Measurements from ENCODE around the gene GLB1L. TPM values are rescaled to one million over a fixed set of nuclear protein-coding genes. Genes with fewer than 3 reads are reported as not detected.

Gene GLB1L
- total RNA-seq, 6 donors from 2014 or later, result 4.1 to 19.5 (median 11.9) TPM

GRCh38 chr2:219213486-219214071 lies 31.7 kb downstream of the GLB1L start:
- ATAC-seq (ENCODE audit: low FRiP score in 2 of 2) (no peak), DNase-seq (no peak)
- no peak overlapping the region for H3K4me3 ChIP-seq
- no peaks in the 10 kb centered on the region for H3K9me3 ChIP-seq
- no peak overlapping the region for H3K27ac ChIP-seq
- H3K4me1 ChIP-seq, result peaks cover 12 to 24% (median 19%) of the 10 kb centered on the region in 4 donors
- no peak for TF ChIP-seq POLR2AphosphoS5 (IDR thresholded peaks at IDR 0.05)
- no peak for TF ChIP-seq EP300 (IDR thresholded peaks at IDR 0.05)
- TF ChIP-seq CTCF (IDR thresholded peaks at IDR 0.05), result no peak
- no peak for TF ChIP-seq POLR2A (IDR thresholded peaks at IDR 0.05)
- H3K27me3 ChIP-seq, result no peaks in the 10 kb centered on the region
- 90 to 98% methylated on average over 10 of the region's 10 CpGs for WGBS, 2 donors
- peaks cover 0 to 56% (median 30%) of the 10 kb centered on the region in 4 donors for H3K36me3 ChIP-seq

GRCh38 chr2:219213026-219213415 lies 32.2 kb downstream of the GLB1L start:
- Histone ChIP-seq H3K27me3 (no peaks in the 10 kb centered on the region), H3K4me1 (peaks cover 14 to 24% (median 17%) of the 10 kb centered on the region in 4 donors), H3K4me3 (no peak overlapping the region), H3K27ac (no peak overlapping the region), H3K36me3 (peaks cover 0 to 61% (median 34%) of the 10 kb centered on the region in 4 donors), H3K9me3 (no peaks in the 10 kb centered on the region)
- TF ChIP-seq EP300 (IDR thresholded peaks at IDR 0.05), result no peak
- no peak for TF ChIP-seq POLR2AphosphoS5 (IDR thresholded peaks at IDR 0.05)
- TF ChIP-seq CTCF (IDR thresholded peaks at IDR 0.05), result no peak
- TF ChIP-seq POLR2A (IDR thresholded peaks at IDR 0.05), result no peak
- WGBS, 2 donors, result 81 to 87% methylated on average over 8 of the region's 8 CpGs
- ATAC-seq (ENCODE audit: low FRiP score in 2 of 2), result no peak
- DNase-seq, result no peak

- Histone ChIP-seq H3K36me3 (peaks cover 0 to 63% (median 34%) of the 10 kb centered on the region in 4 donors), H3K27me3 (no peaks in the 10 kb centered on the region), H3K9me3 (no peaks in the 10 kb centered on the region), H3K4me1 (peaks cover 16 to 21% (median 18%) of the 10 kb centered on the region in 4 donors), H3K4me3 (no peak overlapping the region), H3K27ac (no peak overlapping the region)
- DNase-seq, result no peak
- whole genome bisulfite sequencing, 2 donors, result 88 to 91% methylated on average over 5 to 9 of the region's 9 CpGs
- ATAC-seq (ENCODE audit: low FRiP score in 2 of 2), result no peak
- TF ChIP-seq POLR2AphosphoS5 (IDR thresholded peaks at IDR 0.05), result no peak
Observed at GRCh38 chr2:219210886-219211362, 34.3 kb downstream of the GLB1L start.

- H3K27me3 ChIP-seq, result no peaks in the 10 kb centered on the region
- no peak for ATAC-seq (ENCODE audit: low FRiP score in 2 of 2)
- H3K9me3 ChIP-seq, result no peaks in the 10 kb centered on the region
- 92 to 95% methylated on average over 21 to 24 of the region's 24 CpGs for WGBS, 2 donors
- H3K27ac ChIP-seq, result peak overlapping the region in 1 of 4 donors; percentile 5
- H3K4me3 ChIP-seq, result no peak overlapping the region
- peak in 1 of 2 donors; percentile 49 for DNase-seq
- H3K36me3 ChIP-seq, result peaks cover 0 to 62% (median 33%) of the 10 kb centered on the region in 4 donors
- H3K4me1 ChIP-seq, result peaks cover 17 to 23% (median 20%) of the 10 kb centered on the region in 4 donors
- no peak for TF ChIP-seq CTCF (IDR thresholded peaks at IDR 0.05)
- no peak for TF ChIP-seq EP300 (IDR thresholded peaks at IDR 0.05)
- TF ChIP-seq POLR2AphosphoS5 (IDR thresholded peaks at IDR 0.05), result no peak
- TF ChIP-seq POLR2A (IDR thresholded peaks at IDR 0.05), result no peak
Observed at GRCh38 chr2:219210196-219210885, 34.9 kb downstream of the GLB1L start.
